PFSK-1 (cell line): Measurements from ENCODE around the gene MST1R.

Experiments used
- FOXP2 ChIP-seq: optimal IDR thresholded peaks from 2 replicates; pipeline ENCODE3; 2011; ENCODE audit warnings: borderline replicate concordance, control low read depth, inconsistent platforms; ENCODE audit not compliant: insufficient read depth; ENCODE audit errors: extremely low read length, extremely low read depth
- POLR2AphosphoS5 ChIP-seq: IDR thresholded peaks from 2 replicates; pipeline ENCODE4 v1.6.1; 2012; ENCODE audit warnings: low read depth, mild to moderate bottlenecking, control low read depth, low read length, moderate library complexity
- REST ChIP-seq, 2 experiments: IDR thresholded peaks; 2 replicates each; pipeline versions ENCODE4 v1.6.1 to v1.8.0; 2011 to 2012; ENCODE audit warnings: low read depth in 2 of 2, low read length in 2 of 2, control low read depth in 1 of 2, inconsistent platforms in 1 of 2, mild to moderate bottlenecking in 1 of 2, moderate library complexity in 1 of 2; ENCODE audit not compliant: insufficient read depth in 1 of 2
- SIN3A ChIP-seq: IDR thresholded peaks from 2 replicates; pipeline ENCODE4 v1.6.1; 2012; ENCODE audit warnings: mild to moderate bottlenecking, low read length, moderate library complexity, borderline replicate concordance; ENCODE audit not compliant: insufficient read depth
- TAF1 ChIP-seq: IDR thresholded peaks from 2 replicates; pipeline ENCODE4 v1.6.1; 2012; ENCODE audit warnings: low read length, control low read depth, borderline replicate concordance; ENCODE audit not compliant: insufficient read depth

- TF ChIP-seq SIN3A (no peak), POLR2AphosphoS5 (no peak), REST (IDR thresholded peaks at IDR 0.05; ENCODE audit: insufficient read depth in 1 of 2, low read depth in 2 of 2, low read length in 2 of 2) (no peak), TAF1 (no peak), FOXP2 (no peak)
Measured at GRCh38 chr3:49911611-49912010, 7.9 kb upstream of the MST1R start.
